LNCAP (cell line): ENCODE measurements around the gene SNX32.

Experiments
- TF ChIP-seq, protein P1 (sequence below): fragments of 450-650 bp; IDR thresholded peaks from 2 replicates; pipeline ENCODE4 v1.5.1; 2017; ENCODE audit warnings: mild to moderate bottlenecking

Gene SNX32

DNA sequence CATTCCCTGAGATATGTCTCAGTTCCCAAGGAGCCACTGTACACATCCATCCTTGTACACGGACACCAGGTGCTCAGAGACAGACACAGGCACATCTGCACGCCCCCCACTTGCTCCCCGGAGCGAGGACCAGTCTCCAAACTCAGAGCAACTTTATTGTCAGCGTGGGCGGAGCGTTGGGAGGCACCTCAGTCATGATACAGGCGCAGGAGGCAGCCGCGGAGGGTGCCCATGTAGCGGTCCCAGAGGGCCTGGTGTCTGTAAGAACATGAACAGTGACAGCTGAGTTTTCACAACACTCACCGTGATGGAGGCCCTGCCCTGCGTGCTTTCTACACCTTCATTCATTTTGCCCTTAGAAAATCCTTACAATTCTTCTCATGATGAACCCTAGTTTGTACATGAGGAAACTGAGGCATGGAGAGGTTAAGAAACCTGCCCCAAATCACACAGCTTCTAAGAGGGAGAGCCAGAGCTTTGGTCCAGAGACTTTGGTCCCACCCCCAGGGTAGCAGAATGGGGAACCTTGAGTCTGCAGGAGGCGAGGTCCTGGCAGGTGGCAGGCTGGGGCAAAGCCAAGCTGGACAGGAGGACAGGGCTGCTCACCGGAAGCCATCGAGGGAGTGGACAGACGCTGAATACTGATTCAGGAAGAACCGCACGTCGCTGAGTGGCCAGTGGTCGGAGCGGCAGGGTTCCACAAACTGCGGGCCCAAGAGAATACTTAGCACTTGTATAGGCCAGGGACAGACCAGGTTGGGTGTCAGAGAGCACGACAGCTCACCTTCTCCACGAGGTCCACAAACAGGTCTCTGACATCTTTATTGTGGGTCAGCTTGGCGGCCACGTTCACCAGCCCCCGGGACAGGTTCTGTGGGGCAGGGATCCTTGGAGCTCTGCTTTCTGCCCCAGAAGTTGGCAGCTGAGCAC is 50.3 kb downstream of the SNX32 start:
- TF ChIP-seq, protein P1, sequence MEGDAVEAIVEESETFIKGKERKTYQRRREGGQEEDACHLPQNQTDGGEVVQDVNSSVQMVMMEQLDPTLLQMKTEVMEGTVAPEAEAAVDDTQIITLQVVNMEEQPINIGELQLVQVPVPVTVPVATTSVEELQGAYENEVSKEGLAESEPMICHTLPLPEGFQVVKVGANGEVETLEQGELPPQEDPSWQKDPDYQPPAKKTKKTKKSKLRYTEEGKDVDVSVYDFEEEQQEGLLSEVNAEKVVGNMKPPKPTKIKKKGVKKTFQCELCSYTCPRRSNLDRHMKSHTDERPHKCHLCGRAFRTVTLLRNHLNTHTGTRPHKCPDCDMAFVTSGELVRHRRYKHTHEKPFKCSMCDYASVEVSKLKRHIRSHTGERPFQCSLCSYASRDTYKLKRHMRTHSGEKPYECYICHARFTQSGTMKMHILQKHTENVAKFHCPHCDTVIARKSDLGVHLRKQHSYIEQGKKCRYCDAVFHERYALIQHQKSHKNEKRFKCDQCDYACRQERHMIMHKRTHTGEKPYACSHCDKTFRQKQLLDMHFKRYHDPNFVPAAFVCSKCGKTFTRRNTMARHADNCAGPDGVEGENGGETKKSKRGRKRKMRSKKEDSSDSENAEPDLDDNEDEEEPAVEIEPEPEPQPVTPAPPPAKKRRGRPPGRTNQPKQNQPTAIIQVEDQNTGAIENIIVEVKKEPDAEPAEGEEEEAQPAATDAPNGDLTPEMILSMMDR, result no peak

DNA sequence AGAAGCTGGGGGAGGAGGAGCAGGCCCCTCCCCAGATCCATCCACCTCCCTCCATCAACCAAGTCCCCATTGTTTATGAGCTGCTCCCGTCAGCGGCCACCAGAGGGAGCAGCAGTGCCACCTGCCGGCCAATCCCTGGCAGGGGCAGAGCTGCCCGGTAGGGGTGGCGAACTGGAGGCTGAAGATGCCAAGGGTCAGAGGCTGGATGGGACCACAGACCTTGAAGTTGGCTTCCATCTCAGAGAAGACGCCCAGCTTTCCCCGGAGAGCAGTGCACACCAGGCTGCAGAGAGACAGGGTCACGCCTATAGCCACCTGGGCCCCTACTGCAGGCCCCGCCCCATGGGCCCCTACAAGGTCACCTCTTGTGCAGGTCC is 50.9 kb downstream of the SNX32 start:
- TF ChIP-seq, protein P1, result peak; percentile 100

DNA sequence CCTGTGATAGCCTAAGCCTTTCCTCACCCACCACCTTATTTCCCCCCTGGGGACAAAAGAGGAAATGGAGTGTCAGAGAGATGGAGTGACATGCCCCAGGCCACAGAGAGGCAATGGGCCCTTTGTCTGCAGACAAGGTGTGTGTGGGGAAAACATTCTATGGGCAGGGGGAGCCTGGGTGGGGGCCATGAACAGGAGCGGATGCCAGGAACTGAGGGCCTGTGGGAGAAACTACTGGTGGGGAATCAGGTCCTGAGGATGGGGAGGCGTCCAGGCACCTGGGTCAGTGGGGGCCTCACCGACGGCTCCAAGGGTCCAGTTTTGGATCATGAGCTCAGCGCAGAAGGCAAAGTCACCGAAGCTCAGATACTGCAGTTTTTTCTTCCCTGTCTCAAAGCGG is 51.5 kb downstream of the SNX32 start:
- TF ChIP-seq, protein P1, result no peak

DNA sequence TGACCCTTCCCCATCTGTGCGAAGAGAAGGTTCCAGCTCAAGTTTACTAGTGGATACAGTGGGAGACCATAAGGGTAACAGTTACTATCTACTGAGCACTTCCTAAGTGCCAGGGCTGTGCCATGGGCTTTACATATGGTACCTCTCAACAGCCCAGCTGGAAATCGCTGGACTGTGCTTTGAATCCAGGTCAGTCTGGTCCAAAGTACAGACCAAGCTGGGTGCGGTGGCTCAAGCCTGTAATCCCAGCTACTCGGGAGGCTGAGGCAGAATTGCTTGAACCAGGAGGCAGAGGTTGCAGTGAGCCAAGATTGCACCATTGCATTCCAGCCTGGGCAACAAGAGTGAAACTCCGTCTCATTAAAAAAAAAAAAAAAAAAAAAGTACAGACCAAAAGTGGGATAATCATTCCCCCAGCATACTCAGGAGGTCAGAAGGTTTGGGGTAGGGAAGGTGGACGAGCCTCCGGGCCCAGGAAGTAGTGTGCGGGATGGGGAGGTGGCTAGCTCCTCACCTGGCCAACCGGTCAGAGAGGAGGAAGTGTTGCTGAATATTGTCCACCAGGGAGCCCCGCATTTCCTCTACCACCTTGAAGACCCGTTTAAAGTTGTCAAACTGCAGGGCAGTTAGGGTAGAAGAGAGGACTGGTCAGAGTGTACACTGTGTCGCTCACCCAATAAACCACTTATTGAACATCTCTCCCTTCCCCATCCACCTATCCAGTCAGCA is 52.2 kb downstream of the SNX32 start:
- TF ChIP-seq, protein P1, result no peak

DNA sequence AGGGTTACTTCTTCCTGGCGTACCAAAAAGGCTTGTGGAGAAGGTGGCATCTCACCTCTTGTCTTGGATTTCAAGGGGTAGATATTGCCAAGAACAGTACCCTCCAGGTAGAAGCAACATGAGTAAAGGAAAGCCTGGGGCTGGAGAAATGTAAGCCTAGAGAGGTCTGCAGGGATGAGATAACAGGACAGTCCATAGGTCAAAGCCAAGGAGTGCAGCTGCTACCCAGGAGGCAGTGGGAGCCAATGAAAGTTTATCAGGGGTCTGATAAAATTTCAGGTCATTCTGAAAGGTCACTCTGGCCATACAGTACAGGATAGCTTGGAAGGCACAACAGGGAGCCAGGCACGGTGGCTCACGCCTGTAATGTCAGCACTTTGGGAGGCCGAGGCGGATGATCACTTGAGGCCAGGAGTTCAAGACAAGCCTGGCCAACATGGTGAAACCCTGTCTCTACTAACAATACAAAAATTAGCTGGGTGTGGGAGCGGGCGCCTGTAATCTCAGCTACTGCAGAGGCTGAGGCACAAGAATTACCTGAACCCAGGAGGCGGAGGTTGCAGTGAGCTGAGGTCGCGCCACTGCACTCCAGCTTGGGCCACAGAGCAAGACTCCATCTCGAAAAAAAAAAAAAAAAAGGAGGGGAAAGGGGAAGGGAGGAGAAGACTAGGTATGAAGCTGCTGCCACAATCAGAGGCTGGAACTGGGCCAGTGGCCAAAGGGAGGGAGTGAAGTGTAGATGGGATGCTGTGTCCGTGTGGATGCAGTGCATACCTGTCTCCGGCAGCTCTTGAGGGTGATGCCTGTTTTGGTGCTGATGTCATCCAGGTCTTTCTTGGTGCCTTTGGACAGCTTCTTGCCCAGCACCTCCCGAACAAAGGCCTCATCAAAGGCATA is 53.3 kb downstream of the SNX32 start:
- TF ChIP-seq, protein P1, result no peak

DNA sequence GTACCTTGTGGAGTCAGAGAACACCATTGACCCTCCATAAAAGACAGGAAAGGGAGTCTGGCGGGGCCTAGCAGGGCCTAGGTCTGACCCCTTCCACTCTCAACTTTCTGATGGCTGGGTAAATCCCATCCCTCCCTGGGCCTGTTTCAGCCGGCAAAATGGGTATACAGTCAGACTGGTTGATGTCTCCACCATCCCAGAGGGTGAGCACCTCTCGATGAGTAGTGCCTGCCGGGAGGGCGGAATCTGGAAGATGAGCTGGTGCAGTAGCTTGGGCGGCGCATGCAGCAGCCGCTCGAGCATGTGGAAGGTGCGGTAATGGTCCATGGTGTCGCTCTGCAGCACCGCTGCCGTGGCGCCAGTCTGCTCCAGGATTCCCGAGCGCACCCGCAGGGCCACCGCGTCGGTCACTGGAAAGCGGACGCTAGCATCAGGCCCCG is 54.0 kb downstream of the SNX32 start:
- TF ChIP-seq, protein P1, result no peak
